Fibroblast of lung (primary cell): ENCODE data around the gene ATP5PB. TPM values are rescaled to one million over a fixed set of nuclear protein-coding genes. Genes with fewer than 3 reads are reported as not detected.

Experiments
- DNase-seq, 2 donors: peaks; one replicate each; pipeline versions ENCODE4 v3.0.0 to v3.0.0-alpha.2; 2010; ENCODE audit warnings: low read depth in 2 of 2
- H2AFZ ChIP-seq: 2 replicates; pipeline ENCODE4 v1.5.1; 2012; ENCODE audit warnings: low read length, control low read depth, inconsistent platforms
- H3K27ac ChIP-seq: 2 replicates; pipeline ENCODE4 v1.5.1; 2011; ENCODE audit warnings: low read length, control low read depth; ENCODE audit not compliant: insufficient read depth
- H3K27me3 ChIP-seq: 2 replicates; pipeline ENCODE4 v1.5.1; 2011; ENCODE audit warnings: mild to moderate bottlenecking, low read length; ENCODE audit not compliant: control insufficient read depth, insufficient read depth
- H3K36me3 ChIP-seq: 2 replicates; pipeline ENCODE4 v1.5.1; 2011; ENCODE audit warnings: low read length; ENCODE audit not compliant: control insufficient read depth, insufficient read depth
- H3K4me1 ChIP-seq: 2 replicates; pipeline ENCODE4 v1.5.1; 2011; ENCODE audit warnings: low read length; ENCODE audit not compliant: control insufficient read depth, insufficient read depth; ENCODE audit errors: extremely low read depth
- H3K4me2 ChIP-seq: 2 replicates; pipeline ENCODE4 v1.5.1; 2011; ENCODE audit warnings: low read length, control low read depth; ENCODE audit not compliant: insufficient read depth; ENCODE audit errors: extremely low read depth
- H3K4me3 ChIP-seq, 4 experiments: fragments of 200-600 bp in 1 of 4; sonication (generic) in 1 of 4; replicated peaks in 1 of 4; 2 replicates each; pipeline ENCODE4 v1.5.1; 2011 to 2016; ENCODE audit warnings: low read length in 4 of 4, low read depth in 3 of 4, mild to moderate bottlenecking in 3 of 4, control low read depth in 2 of 4, inconsistent platforms in 1 of 4, mixed read lengths in 1 of 4; ENCODE audit not compliant: insufficient read depth in 1 of 4; ENCODE audit errors: control extremely low read depth in 1 of 4
- H3K79me2 ChIP-seq: 2 replicates; pipeline ENCODE4 v1.5.1; 2012; ENCODE audit warnings: mild to moderate bottlenecking, low read length, inconsistent platforms; ENCODE audit not compliant: control insufficient read depth, insufficient read depth
- H3K9ac ChIP-seq: 2 replicates; pipeline ENCODE4 v1.5.1; 2011; ENCODE audit warnings: mild to moderate bottlenecking, low read length, control low read depth; ENCODE audit not compliant: insufficient read depth
- H3K9me3 ChIP-seq: 2 replicates; pipeline ENCODE4 v1.5.1; 2012; ENCODE audit warnings: low read depth, low read length; ENCODE audit not compliant: control insufficient read depth, insufficient read depth
- H4K20me1 ChIP-seq: 2 replicates; pipeline ENCODE4 v1.5.1; 2011; ENCODE audit warnings: low read length; ENCODE audit not compliant: control insufficient read depth, insufficient read depth; ENCODE audit errors: extremely low read depth
- CTCF ChIP-seq, 2 donors: IDR thresholded peaks in 1 of 2; conservative IDR thresholded peaks in 1 of 2; 1 replicate in 1 of 2; 2 replicates in 1 of 2; pipeline ENCODE4 v1.5.1; 2011 to 2012; ENCODE audit warnings: low read length in 2 of 2, control low read depth in 1 of 2, inconsistent platforms in 1 of 2, low read depth in 1 of 2, mild to moderate bottlenecking in 1 of 2
- EZH2 ChIP-seq: IDR thresholded peaks from 2 replicates; pipeline ENCODE4 v1.5.1; 2012; ENCODE audit warnings: low read length, control low read depth, mild to moderate bottlenecking; ENCODE audit errors: missing control alignments
- polyA plus RNA-seq, 2 donors: library from polyadenylated mRNA; depleted of rRNA in 1 of 2; stranded (reverse) in 1 of 2; unstranded in 1 of 2; fragments of >200 nt; gene quantifications; 2 replicates each; pipeline ENCODE4 v1.2.1, GENCODE V29; 2011 to 2012; ENCODE audit warnings: missing spikeins in 1 of 2
- total RNA-seq: library from RNA; depleted of rRNA; stranded (reverse); fragments of >200 nt; gene quantifications from 2 replicates; pipeline ENCODE4 v1.2.1, GENCODE V29; 2014

Gene ATP5PB
- total and polyA plus RNA-seq, 2 donors (not counting 1 experiment from before 2014, with no cell fraction given): 162 to 417 TPM

- no peaks in the 10 kb centered on the region for H3K79me2 ChIP-seq
- no peak for DNase-seq
- H3K4me2 ChIP-seq: no peak overlapping the region
- H3K27me3 ChIP-seq: peaks cover 11% of the 10 kb centered on the region
- H3K4me3 ChIP-seq: no peak overlapping the region
- no peak overlapping the region for H2AFZ ChIP-seq
- H3K9me3 ChIP-seq: no peaks in the 10 kb centered on the region
- H3K9ac ChIP-seq: no peak overlapping the region
- TF ChIP-seq EZH2: no peak
- TF ChIP-seq CTCF (conservative IDR thresholded peaks at IDR 0.05 in 1 of 2, IDR thresholded peaks at IDR 0.05 in 1 of 2; ENCODE audit: low read depth in 1 of 2, low read length in 2 of 2): no peak
- no peaks in the 10 kb centered on the region for H4K20me1 ChIP-seq
- H3K4me1 ChIP-seq: no peaks in the 10 kb centered on the region
- H3K27ac ChIP-seq: no peak overlapping the region
- no peaks in the 10 kb centered on the region for H3K36me3 ChIP-seq
These were observed 39.4 kb downstream of the ATP5PB start for GRCh38 chr1:111488669-111489068.

- no peak for DNase-seq
These were observed 40.3 kb downstream of the ATP5PB start for GRCh38 chr1:111489604-111490003.

GRCh38 chr1:111490220-111490619 is 41.0 kb downstream of the ATP5PB start:
- no peak for TF ChIP-seq CTCF (conservative IDR thresholded peaks at IDR 0.05 in 1 of 2, IDR thresholded peaks at IDR 0.05 in 1 of 2; ENCODE audit: low read depth in 1 of 2, low read length in 2 of 2)
- TF ChIP-seq EZH2: no peak
- Histone ChIP-seq H3K79me2 (no peaks in the 10 kb centered on the region), H4K20me1 (no peaks in the 10 kb centered on the region), H3K27me3 (peaks cover 15% of the 10 kb centered on the region), H3K36me3 (no peaks in the 10 kb centered on the region), H3K9ac (no peak overlapping the region), H2AFZ (no peak overlapping the region), H3K4me1 (no peaks in the 10 kb centered on the region), H3K9me3 (no peaks in the 10 kb centered on the region), H3K4me3 (no peak overlapping the region), H3K27ac (no peak overlapping the region), H3K4me2 (no peak overlapping the region)
- DNase-seq: no peak

More at GRCh38 chr1:111489604-111490003, 40.3 kb downstream of the ATP5PB start:
- Histone ChIP-seq H3K27me3 (peaks cover 15% of the 10 kb centered on the region), H3K79me2 (no peaks in the 10 kb centered on the region), H3K9me3 (no peaks in the 10 kb centered on the region), H3K4me1 (no peaks in the 10 kb centered on the region), H3K9ac (no peak overlapping the region), H3K4me2 (no peak overlapping the region), H3K4me3 (no peak overlapping the region), H3K27ac (no peak overlapping the region), H3K36me3 (no peaks in the 10 kb centered on the region), H2AFZ (no peak overlapping the region), H4K20me1 (no peaks in the 10 kb centered on the region)
- TF ChIP-seq EZH2 (no peak), CTCF (conservative IDR thresholded peaks at IDR 0.05 in 1 of 2, IDR thresholded peaks at IDR 0.05 in 1 of 2; ENCODE audit: low read depth in 1 of 2, low read length in 2 of 2) (no peak)
